Peyer's patch (tissue), 4 donors: ENCODE results near the gene HM13.
A peak's percentile ranks its signal among the peaks of the same experiment; 100 is the strongest.

Experiments
- CTCF ChIP-seq, 6 experiments: fragments of 450-650 bp in 4 of 6; fragments of 200-600 bp in 2 of 6; sonication (generic) in 1 of 6; IDR thresholded peaks; one replicate each; pipeline ENCODE4 v1.5.1; 2017 to 2019; ENCODE audit warnings: antibody characterized with exemption in 6 of 6, mild to moderate bottlenecking in 3 of 6, moderate library complexity in 1 of 6
- POLR2A ChIP-seq, 2 donors: fragments of 450-650 bp; IDR thresholded peaks; one replicate each; pipeline ENCODE4 v1.5.1; 2017; ENCODE audit warnings: antibody characterized with exemption in 2 of 2, mild to moderate bottlenecking in 2 of 2, moderate library complexity in 2 of 2

- TF ChIP-seq CTCF (IDR thresholded peaks at IDR 0.05) = peak; percentile 68 to 89 (median 85)
- no peak for TF ChIP-seq POLR2A (IDR thresholded peaks at IDR 0.05)
Observed at GRCh38 chr20:31560094-31560745, 46.0 kb downstream of the HM13 start.
